Stimulated activated CD4-positive, alpha-beta T cell treated with anti-CD3 and anti-CD28 coated beads, Interleukin-2, amount 100 ng/mL, for 24 hours (primary cell): ENCODE measurements around the gene ABHD12B.
A peak's percentile ranks its signal among the peaks of the same experiment; 100 is the strongest.

Experiments used
- DNase-seq, 2 donors: peaks; one replicate each; pipeline ENCODE4 v3.0.0-alpha.2; 2020

The ABHD12B gene

GRCh38 chr14:50871914-50872732, at the start of gene ABHD12B:
Gene ABHD12B, plus strand, starts transcription at chr14:50872053. Its CDS starts 122 bp downstream, at chr14:50872175.
- no peak for DNase-seq

GRCh38 chr14:50822501-50823042, 49.3 kb upstream of the ABHD12B start:
- DNase-seq = no peak

- DNase-seq = no peak
Measured at GRCh38 chr14:50823051-50823761, 48.6 kb upstream of the ABHD12B start.

- DNase-seq = no peak
Measured at GRCh38 chr14:50823762-50824636, 47.9 kb upstream of the ABHD12B start.

- no peak for DNase-seq
Measured at GRCh38 chr14:50825307-50825706, 46.5 kb upstream of the ABHD12B start.

GRCh38 chr14:50826681-50827080, 45.2 kb upstream of the ABHD12B start:
- no peak for DNase-seq

- no peak for DNase-seq
Measured at GRCh38 chr14:50828721-50829488, 42.9 kb upstream of the ABHD12B start.

- no peak for DNase-seq
Measured at GRCh38 chr14:50829489-50830043, 42.3 kb upstream of the ABHD12B start.

GRCh38 chr14:50830044-50830931, 41.6 kb upstream of the ABHD12B start:
- peak; percentile 67 to 70 for DNase-seq

- DNase-seq = peak; percentile 72 to 77
Measured at GRCh38 chr14:50830932-50831725, 40.7 kb upstream of the ABHD12B start, which contains the start of gene NIN. Gene NIN, minus strand, starts transcription at chr14:50831162. Its CDS starts 9,106 bp downstream, at chr14:50822056.

- DNase-seq = no peak
Measured at GRCh38 chr14:50831726-50832168, 40.1 kb upstream of the ABHD12B start.

- DNase-seq = no peak
Measured at GRCh38 chr14:50832935-50833630, 38.8 kb upstream of the ABHD12B start.

- no peak for DNase-seq
Measured at GRCh38 chr14:50834802-50835276, 37.0 kb upstream of the ABHD12B start.

- DNase-seq = no peak
Measured at GRCh38 chr14:50835280-50835679, 36.6 kb upstream of the ABHD12B start.

GRCh38 chr14:50836515-50836914, 35.3 kb upstream of the ABHD12B start:
- DNase-seq = no peak

- DNase-seq = no peak
Measured at GRCh38 chr14:50837271-50837670, 34.6 kb upstream of the ABHD12B start.

- DNase-seq = no peak
Measured at GRCh38 chr14:50837850-50838470, 33.9 kb upstream of the ABHD12B start.

GRCh38 chr14:50839048-50839447, 32.8 kb upstream of the ABHD12B start:
- DNase-seq = no peak
